Measurements from ENCODE around the gene SRP68.

Gene SRP68

DNA sequence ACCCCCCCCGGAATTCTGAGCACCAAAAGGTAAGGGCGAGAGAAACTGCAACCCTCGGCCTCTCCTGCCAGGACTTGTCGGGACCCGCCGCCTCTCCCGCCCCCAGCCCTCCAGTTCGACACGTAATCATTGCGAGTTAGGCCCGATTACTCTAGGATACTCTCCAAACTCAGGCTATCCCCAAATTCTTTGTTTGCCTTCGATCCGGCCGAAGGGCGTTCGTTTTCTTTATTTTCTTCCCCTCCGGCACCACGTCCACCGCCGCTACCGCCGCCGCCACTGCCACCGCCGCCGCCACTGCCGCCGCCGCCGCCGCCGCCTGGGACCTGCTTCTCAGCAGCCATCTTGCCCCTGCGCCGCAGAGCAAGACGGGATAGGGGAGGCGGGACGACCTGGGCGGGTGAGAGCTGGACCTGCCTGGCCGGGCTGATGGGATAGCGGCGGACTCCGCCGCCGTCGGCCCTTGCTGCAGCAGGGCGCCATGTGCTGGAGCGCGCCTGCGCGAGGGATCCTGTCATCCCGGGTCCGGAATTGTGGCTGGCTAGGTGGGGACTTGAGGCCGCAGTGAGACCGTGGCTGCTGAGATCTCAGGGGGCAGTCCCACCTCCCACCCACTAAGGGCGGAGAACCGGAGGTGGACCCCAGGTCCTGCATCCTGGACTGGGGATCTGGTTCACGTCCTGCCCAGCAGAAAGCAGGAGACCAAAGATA is at the start of gene SRP68:
SRP68 (minus strand) TSS at position 370 of the 711 bp plus-strand sequence; CDS start at position 344, 26 bp downstream.
- H3K4me1 Mint-ChIP-seq (ENCODE audit: low read depth): peaks cover 57% of the 10 kb centered on the region

DNA sequence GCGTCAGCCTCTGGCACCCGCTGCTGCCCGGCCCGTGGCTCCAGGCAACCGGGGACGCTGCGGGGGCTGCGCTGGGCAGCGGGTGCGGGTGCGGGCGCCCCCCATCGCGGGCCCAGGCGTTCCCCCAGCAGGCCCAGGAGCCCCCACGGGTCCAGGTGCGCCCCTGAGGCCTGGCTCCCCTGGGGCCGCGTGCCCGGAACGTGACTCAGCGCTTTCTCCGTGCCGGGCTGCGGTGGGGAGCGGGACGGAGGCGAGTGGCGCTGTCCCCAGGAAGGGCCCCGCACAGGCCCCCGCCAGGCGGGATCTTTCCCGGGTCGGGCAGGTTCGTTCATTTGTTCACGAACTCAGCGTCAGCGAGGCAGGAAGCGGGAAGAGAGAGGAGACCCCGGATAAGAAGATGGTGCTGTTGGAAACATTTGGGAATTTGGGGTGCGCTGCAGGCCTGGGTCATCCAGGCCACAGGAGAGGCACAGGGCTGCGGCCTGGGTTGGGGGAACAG is 49.7 kb upstream of the SRP68 start:
- H3K27me3 Mint-ChIP-seq: no peaks in the 10 kb centered on the region
- no peaks in the 10 kb centered on the region for H3K36me3 Mint-ChIP-seq (ENCODE audit: low read depth)
- H3K9me3 Mint-ChIP-seq: no peaks in the 10 kb centered on the region
- peak overlapping the region; percentile 6 for H3K4me3 Mint-ChIP-seq
- H3K4me1 Mint-ChIP-seq (ENCODE audit: low read depth): peaks cover 18% of the 10 kb centered on the region
- DNase-seq: no peak
- peak overlapping the region; percentile 84 for H3K27ac Mint-ChIP-seq

More for the DNA sequence above, at the start of gene SRP68:
- Mint-ChIP-seq H3K4me3 (peak within 1 kb of the TSS; percentile 98), H3K27ac (peak within 1 kb of the TSS; percentile 100), H3K9me3 (no peaks in the 10 kb centered on the region), H3K27me3 (peaks cover 37% of the 10 kb centered on the region), H3K36me3 (ENCODE audit: low read depth) (peaks cover 48% of the 10 kb centered on the region)
- peak; percentile 90 for DNase-seq

DNA sequence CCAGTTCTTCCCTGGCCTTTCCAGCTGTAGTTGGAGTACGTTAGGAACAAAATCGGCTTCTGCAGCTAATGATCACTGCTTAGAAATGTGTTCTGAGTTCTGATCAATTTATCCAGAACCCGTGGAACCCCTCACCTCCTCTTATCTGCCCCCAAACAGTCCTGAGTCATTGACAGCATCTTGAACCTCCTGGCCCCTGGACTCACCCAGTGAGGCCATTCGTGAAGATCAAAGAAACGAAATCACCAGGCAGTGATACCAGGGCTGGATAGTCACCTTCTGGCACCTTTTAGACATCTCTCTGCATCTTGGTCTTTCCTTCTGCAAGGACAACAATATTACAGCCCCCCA is 48.3 kb upstream of the SRP68 start:
- H3K9me3 Mint-ChIP-seq: no peaks in the 10 kb centered on the region
- peak overlapping the region; percentile 12 for H3K27ac Mint-ChIP-seq
- H3K4me3 Mint-ChIP-seq: no peak overlapping the region
- DNase-seq: no peak
- H3K27me3 Mint-ChIP-seq: no peaks in the 10 kb centered on the region
- H3K4me1 Mint-ChIP-seq (ENCODE audit: low read depth): peaks cover 10% of the 10 kb centered on the region
- no peaks in the 10 kb centered on the region for H3K36me3 Mint-ChIP-seq (ENCODE audit: low read depth)

DNA sequence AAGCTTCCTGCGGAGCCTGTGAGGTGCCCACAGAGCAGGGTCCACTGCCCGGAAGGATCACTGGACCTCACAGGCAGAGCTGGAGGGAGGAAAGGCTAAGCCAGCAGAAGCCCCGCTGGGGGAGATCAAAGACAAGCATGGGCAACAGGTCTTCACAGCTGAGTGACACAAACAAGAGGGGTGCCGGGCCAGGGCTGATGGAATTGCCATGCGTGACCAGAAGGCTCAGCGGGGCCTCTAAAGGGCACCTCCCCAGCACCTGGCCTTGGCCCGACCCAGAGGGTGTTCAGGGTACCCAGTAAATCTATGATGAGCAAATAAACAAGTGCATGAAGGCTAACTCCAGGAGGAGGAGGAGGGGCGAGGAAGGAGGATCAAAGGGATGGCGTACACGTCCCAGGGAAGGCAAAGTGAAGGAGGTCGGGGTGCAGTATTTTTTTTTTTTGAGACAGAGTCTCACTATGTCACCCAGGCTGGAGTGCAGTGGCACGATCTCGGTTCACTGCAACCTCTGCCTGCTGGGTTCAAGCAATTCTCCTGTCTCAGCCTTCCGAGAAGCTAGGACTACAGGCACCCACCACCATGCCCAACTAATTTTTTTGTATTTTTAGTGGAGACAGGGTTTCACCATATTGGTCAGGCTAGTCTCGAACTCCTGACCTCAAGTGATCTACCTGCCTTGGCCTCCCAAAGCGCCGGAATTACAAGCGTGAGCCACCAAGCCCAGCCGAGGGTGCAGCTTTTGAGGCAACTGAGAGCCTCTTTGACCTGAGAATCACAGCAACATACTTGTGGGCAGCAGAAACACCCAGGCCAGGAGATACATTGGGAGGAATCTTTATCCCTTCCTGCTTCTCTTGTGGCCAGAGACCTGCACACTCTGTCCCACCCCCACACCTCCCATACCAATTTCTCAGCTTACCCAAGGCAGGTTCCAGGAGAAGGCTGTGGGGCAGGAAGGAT is 47.4 kb upstream of the SRP68 start:
- Mint-ChIP-seq H3K4me1 (ENCODE audit: low read depth) (peaks cover 10% of the 10 kb centered on the region), H3K27ac (no peak overlapping the region), H3K27me3 (no peaks in the 10 kb centered on the region), H3K4me3 (no peak overlapping the region), H3K9me3 (no peaks in the 10 kb centered on the region), H3K36me3 (ENCODE audit: low read depth) (no peaks in the 10 kb centered on the region)
- DNase-seq: no peak

DNA sequence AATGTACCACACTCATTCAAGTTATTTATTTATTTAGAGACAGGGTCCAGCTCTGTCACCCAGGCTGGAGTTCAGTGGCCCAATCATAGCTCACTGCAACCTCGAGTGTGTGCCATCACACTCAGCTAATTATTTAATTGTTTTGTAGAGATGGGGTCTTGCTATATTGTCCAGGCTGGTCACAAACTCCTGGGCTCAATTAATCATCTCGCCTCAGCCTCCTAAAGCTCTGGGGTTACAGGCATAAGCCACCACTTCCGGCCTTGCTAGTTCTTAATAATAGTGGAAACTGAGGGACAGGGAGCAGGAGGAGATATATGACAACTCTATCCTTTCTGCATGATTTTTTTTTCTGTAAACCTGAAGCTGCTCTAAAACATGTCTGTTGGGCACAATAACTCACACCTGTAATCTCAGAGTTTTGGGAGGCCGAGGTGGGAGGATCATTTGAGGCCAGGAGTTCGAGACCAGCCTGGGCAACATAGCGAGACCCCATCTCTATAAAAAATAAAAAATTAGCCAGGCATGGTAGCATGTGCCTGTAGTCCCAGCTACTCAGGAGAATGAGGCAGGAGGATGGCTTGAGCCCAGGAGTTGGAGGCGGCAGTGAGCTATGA is 42.9 kb upstream of the SRP68 start:
- no peak for DNase-seq
- no peak overlapping the region for H3K4me3 Mint-ChIP-seq
- H3K36me3 Mint-ChIP-seq (ENCODE audit: low read depth): no peaks in the 10 kb centered on the region
- no peak overlapping the region for H3K27ac Mint-ChIP-seq
- no peaks in the 10 kb centered on the region for H3K9me3 Mint-ChIP-seq
- H3K4me1 Mint-ChIP-seq (ENCODE audit: low read depth): no peaks in the 10 kb centered on the region
- no peaks in the 10 kb centered on the region for H3K27me3 Mint-ChIP-seq

DNA sequence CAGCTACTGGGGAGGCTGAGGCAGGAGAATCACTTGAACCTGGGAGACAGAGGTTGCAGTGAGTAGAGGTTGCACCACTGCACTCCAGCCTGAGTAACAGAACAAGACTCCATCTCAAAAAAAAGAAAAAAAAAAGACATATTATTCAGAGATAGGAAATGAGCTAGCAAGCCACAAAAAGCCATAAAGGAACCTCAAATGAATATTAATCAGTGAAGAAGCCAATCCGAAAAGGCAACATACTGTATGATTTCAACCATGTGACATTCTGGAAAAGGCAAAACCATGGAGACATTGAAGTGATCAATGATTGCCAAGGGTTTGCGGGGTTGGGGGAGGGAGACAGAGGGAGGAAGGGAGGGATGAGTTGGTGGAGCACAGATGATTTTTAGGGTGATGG is 39.6 kb upstream of the SRP68 start:
- Mint-ChIP-seq H3K4me1 (ENCODE audit: low read depth) (no peaks in the 10 kb centered on the region), H3K27me3 (no peaks in the 10 kb centered on the region), H3K27ac (no peak overlapping the region), H3K36me3 (ENCODE audit: low read depth) (no peaks in the 10 kb centered on the region), H3K4me3 (no peak overlapping the region), H3K9me3 (no peaks in the 10 kb centered on the region)
- no peak for DNase-seq

DNA sequence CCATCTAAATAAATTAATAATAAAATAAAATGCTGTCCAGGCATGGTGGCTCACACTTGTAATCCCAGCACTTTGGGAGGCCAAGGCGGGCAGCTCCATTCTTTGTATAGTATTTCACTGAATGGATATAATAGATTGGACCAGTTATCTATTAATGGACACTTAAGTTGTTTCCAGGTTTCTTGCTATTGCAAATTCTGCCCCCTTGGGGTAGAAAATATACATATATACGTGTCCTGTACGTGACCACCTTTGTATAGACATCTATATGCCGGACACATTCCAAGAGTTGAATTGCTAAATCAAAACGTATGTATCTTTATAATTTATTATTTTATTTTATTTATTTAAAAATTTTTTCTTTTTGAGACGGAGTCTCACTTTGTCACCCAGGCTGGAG is 35.2 kb upstream of the SRP68 start:
- Mint-ChIP-seq H3K4me1 (ENCODE audit: low read depth) (peaks cover 14% of the 10 kb centered on the region), H3K36me3 (ENCODE audit: low read depth) (peaks cover 13% of the 10 kb centered on the region), H3K27ac (no peak overlapping the region), H3K4me3 (no peak overlapping the region), H3K27me3 (no peaks in the 10 kb centered on the region), H3K9me3 (no peaks in the 10 kb centered on the region)
- no peak for DNase-seq

DNA sequence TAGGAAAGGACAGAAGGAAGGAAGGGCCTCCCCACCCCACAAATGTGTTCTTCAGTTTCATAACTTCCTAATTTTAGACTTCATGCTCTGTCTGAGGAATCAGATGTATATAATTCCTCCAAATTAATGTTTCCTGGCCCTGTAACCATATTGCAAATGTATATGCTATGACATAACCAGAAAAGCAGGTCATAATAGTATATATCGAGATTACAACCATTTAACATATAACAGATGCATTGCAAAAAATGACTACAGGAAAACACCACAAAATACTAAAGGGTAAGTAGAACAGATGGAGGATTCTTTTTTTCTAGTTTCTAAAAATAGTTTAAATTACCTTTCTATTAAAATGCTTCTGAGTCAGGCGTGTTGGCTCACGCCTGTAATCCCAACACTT is 34.4 kb upstream of the SRP68 start:
- Mint-ChIP-seq H3K36me3 (ENCODE audit: low read depth) (peaks cover 18% of the 10 kb centered on the region), H3K4me3 (no peak overlapping the region), H3K27ac (no peak overlapping the region), H3K4me1 (ENCODE audit: low read depth) (peaks cover 20% of the 10 kb centered on the region), H3K27me3 (no peaks in the 10 kb centered on the region), H3K9me3 (no peaks in the 10 kb centered on the region)
- DNase-seq: no peak

DNA sequence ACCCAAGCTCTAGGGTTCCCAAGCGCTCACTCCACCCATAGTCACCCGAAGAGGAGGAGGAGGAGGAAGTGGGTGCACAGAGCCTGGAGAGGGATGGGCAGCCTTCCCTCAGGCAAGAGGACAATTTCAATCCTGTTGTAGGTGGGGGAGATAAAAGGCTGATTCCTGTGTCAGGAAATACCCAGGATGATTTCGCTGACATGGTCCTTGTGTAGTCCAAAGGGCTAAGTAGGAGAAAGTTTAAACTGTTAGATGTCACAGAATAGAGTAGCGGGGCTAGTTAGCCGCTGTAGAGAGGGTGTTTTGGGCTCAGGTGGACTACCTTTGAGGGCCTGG is 32.5 kb upstream of the SRP68 start:
- peaks cover 30% of the 10 kb centered on the region for H3K36me3 Mint-ChIP-seq (ENCODE audit: low read depth)
- peaks cover 27% of the 10 kb centered on the region for H3K4me1 Mint-ChIP-seq (ENCODE audit: low read depth)
- peak overlapping the region; percentile 98 for H3K4me3 Mint-ChIP-seq
- no peak for DNase-seq
- peak overlapping the region; percentile 98 for H3K27ac Mint-ChIP-seq
- H3K27me3 Mint-ChIP-seq: no peaks in the 10 kb centered on the region
- no peaks in the 10 kb centered on the region for H3K9me3 Mint-ChIP-seq

DNA sequence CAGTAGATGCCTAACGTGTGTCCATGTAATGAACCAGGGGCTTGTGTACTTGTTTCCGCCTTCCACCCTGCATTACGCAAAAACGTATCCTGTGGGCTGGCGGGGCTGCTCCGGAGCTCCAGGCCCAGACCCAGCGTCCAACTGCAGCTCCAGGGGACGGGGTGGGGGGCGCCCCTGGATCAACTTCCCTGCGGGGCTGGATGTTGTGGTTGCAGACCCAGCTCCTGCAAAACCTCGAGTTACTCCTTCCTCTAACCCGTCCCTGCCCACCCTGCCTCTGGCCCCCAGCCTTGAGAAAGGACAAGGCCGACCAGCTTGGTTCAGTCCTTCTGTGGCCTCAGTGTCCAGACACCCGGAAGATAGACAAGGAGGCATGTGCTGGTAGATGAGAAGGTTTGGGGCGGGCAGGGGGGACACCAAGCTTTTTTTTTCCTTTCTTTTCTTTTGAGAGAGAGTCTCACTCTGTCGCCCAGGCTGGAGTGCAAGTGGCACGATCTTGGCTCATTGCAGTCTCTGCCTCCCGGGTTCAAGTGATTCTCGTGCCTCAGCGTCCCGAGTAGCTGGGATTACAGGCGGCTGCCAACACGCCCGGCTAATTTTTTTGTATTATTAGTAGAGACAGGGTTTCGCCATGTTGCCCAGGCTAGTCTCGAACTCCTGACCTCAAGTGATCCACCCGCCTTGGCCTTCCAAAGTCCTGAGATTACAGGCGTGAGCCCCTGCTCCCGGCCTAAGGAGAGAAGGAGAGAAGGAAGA is 32.0 kb upstream of the SRP68 start:
- H3K4me3 Mint-ChIP-seq: peak overlapping the region; percentile 98
- peaks cover 28% of the 10 kb centered on the region for H3K4me1 Mint-ChIP-seq (ENCODE audit: low read depth)
- H3K27ac Mint-ChIP-seq: peak overlapping the region; percentile 98
- H3K27me3 Mint-ChIP-seq: no peaks in the 10 kb centered on the region
- DNase-seq: no peak
- H3K36me3 Mint-ChIP-seq (ENCODE audit: low read depth): peaks cover 35% of the 10 kb centered on the region
- no peaks in the 10 kb centered on the region for H3K9me3 Mint-ChIP-seq

DNA sequence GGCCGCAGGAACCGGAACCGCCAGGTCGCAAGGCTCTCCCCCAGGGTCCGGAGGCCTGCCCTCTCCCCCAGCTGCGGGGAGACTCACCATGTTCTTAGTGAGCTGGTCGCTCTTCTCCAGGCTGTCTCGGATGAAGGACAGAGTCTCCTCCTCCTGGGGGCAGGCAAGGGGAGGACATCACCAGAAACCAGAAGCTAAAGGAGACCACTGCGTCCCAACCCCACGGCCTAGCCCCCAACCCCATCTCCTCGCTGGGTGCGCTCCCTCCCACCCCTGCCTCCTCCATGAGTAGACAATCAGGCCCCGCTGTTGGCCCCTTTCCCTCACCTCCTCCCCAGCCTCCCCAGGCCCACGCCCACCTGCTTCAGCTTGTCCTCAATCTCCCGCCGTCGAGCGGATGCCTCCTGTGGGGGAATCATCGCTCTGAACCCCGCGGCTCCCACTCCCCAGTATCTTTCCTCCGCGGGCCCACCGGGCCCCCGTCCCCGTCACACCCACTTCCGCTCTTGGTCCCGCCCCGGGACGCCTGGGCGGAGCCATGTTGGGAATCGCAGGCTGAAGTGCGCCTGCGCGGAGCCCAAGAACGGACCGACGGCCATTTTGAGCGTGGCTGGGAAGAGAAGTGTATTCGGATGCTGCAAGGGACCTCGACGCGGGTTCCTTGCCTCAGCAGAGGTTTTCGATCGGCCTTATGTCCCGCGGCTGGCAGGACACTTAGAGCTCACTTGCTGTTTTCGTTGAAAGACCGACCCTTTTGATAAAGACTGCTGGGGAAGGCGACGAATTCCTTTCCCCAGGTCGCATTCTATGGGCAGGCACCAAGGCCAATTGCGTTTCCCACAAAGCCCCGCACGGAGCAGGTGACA is 31.2 kb upstream of the SRP68 start, which contains the start of gene EXOC7:
EXOC7 (minus strand) TSS at position 514 of the 866 bp plus-strand sequence; CDS start at position 419, 95 bp downstream.
- peak within 1 kb of the TSS; percentile 98 for H3K4me3 Mint-ChIP-seq
- no peaks in the 10 kb centered on the region for H3K27me3 Mint-ChIP-seq
- H3K9me3 Mint-ChIP-seq: no peaks in the 10 kb centered on the region
- peaks cover 44% of the 10 kb centered on the region for H3K36me3 Mint-ChIP-seq (ENCODE audit: low read depth)
- peak; percentile 98 for DNase-seq
- H3K27ac Mint-ChIP-seq: peak within 1 kb of the TSS; percentile 98
- H3K4me1 Mint-ChIP-seq (ENCODE audit: low read depth): peaks cover 28% of the 10 kb centered on the region

DNA sequence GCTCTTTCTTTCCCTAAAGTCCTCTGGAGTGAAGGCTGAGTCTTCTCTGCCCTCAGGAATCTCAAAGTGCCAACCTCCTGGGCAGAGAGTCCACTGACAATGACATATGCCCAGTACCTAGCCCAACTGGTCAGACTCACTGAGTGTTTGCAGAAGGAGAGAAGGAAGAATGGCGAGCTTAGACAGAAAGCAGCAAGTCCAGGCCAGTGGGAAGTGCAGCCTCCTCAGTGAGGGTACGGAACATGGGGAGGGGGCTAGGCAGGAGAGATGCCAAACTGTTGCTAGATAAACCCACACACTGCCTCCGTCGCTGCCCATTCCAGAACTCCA is 30.6 kb upstream of the SRP68 start:
- H3K4me1 Mint-ChIP-seq (ENCODE audit: low read depth): peaks cover 28% of the 10 kb centered on the region
- H3K27ac Mint-ChIP-seq: peak overlapping the region; percentile 98

DNA sequence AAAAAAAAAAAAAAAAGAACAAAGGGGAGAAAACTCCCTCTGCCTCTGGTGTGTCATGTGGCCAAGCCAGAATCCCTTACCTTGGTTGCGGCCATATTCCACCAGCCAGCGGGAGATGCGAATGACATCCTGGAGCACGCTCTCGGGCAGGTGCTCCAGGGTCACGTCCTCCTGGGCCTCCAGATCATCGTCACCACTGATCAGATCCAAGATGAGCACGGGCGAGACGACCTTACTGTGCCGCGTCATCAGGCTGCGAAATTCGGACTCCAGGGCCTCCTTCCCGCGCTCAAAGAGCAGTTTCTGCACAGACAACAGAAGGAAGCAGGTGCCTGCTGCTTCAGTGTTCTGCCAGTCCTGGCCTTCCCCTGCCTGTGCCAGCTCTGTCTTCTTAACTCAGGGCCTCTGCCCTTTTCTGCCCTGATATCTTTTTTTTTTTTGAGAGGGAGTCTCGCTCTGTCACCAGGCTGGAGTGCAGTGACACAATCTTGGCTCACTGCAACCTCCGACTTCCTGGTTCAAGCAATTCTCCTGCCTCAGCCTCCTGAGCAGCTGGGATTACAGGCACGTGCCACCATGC is 25.5 kb upstream of the SRP68 start:
- Mint-ChIP-seq H3K27me3 (no peaks in the 10 kb centered on the region), H3K36me3 (ENCODE audit: low read depth) (peaks cover 79% of the 10 kb centered on the region), H3K4me3 (no peak overlapping the region), H3K9me3 (no peaks in the 10 kb centered on the region), H3K4me1 (ENCODE audit: low read depth) (peaks cover 17% of the 10 kb centered on the region), H3K27ac (no peak overlapping the region)
- DNase-seq: no peak

More for the DNA sequence above, 30.6 kb upstream of the SRP68 start:
- peak overlapping the region; percentile 98 for H3K4me3 Mint-ChIP-seq
- no peaks in the 10 kb centered on the region for H3K27me3 Mint-ChIP-seq
- no peaks in the 10 kb centered on the region for H3K9me3 Mint-ChIP-seq
- no peak for DNase-seq
- H3K36me3 Mint-ChIP-seq (ENCODE audit: low read depth): peaks cover 48% of the 10 kb centered on the region
